ENCODE results near the gene WBP2. TPM values are rescaled to one million over a fixed set of nuclear protein-coding genes. Genes with fewer than 3 reads are reported as not detected.
A peak's percentile ranks its signal among the peaks of the same experiment; 100 is the strongest.

The WBP2 gene
- total and polyA plus RNA-seq, 2 of the 8 experiments (the other 6 are each of a cell fraction or from before 2014, with no cell fraction given): 48.2 to 71.2 TPM

GRCh38 chr17:75901727-75902126 lies 46.6 kb upstream of the WBP2 start:
- ChIA-PET CTCF (ENCODE audit: partially characterized antibody) (interaction anchor here (0.7 to 51.3 kb wide), 4 partner anchors 8 to 403 kb away, joined by 3 to 885 read pairs (median 4); partner anchors contain the start of genes CDK3 and TRIM47), POLR2A (ENCODE audit: partially characterized antibody) (interaction anchor here (0.9 to 7.4 kb wide), 4 partner anchors 9 to 26 kb away, joined by 4 to 40 read pairs (median 4); partner anchors contain the start of gene TRIM47)
- Histone ChIP-seq H2AK5ac (ENCODE audit: low read depth, low read length) (no peak overlapping the region), H4K8ac (ENCODE audit: extremely low read depth, insufficient read depth, low read length) (no peak overlapping the region; the same call in 1 of the 2 replicates), H3K23ac (ENCODE audit: insufficient read length) (no peak overlapping the region), H3K18ac (ENCODE audit: extremely low read depth, low read length) (no peak overlapping the region), H4K91ac (replicated peaks; ENCODE audit: insufficient read length, low read length) (no peak overlapping the region), H3K36me3 (ENCODE audit: control insufficient read depth in 2 of 4, insufficient read depth in 4 of 4, low read length in 3 of 4) (peaks cover 5 to 35% (median 23%) of the 10 kb centered on the region in 4 experiments; a peak in 7 of 8 replicates), H3K4me2 (ENCODE audit: insufficient read depth in 1 of 2, low read depth in 2 of 2, low read length in 2 of 2) (no peak overlapping the region), H4K5ac (ENCODE audit: insufficient read length, low read depth, low read length) (no peak overlapping the region), H3K56ac (replicated peaks; ENCODE audit: insufficient read length, low read depth, low read length) (no peak overlapping the region), H3K79me2 (ENCODE audit: control insufficient read depth in 1 of 2, insufficient read depth in 2 of 2, low read length in 2 of 2) (peaks cover 0 to 14% of the 10 kb centered on the region in 2 experiments; a peak in 2 of 4 replicates), H3K27me3 (replicated peaks in 1 of 4; ENCODE audit: control insufficient read depth in 3 of 4, extremely low read depth in 1 of 4, insufficient read depth in 3 of 4, low read length in 3 of 4) (no peaks in the 10 kb centered on the region), H2BK5ac (ENCODE audit: low read depth, low read length) (no peak overlapping the region), H3K9ac (replicated peaks in 1 of 4; ENCODE audit: extremely low read depth in 1 of 4, low read depth in 3 of 4, low read length in 3 of 4) (0 out of 7 replicates have a peak overlapping the region, but pooled peaks of 1 of the 4 experiments have one; percentile 17), H3K23me2 (ENCODE audit: low read depth, low read length) (peaks cover 5% of the 10 kb centered on the region; the same call in 1 of the 2 replicates), H2BK12ac (ENCODE audit: low read depth, low read length) (no peak overlapping the region), H2BK15ac (ENCODE audit: low read length) (no peak overlapping the region), H2AFZ (ENCODE audit: low read length) (no peak overlapping the region), H4K20me1 (replicated peaks in 1 of 2; ENCODE audit: control insufficient read depth in 1 of 2, insufficient read depth in 2 of 2, low read length in 2 of 2) (peaks cover 2 to 5% of the 10 kb centered on the region in 2 experiments), H3K14ac (ENCODE audit: insufficient read length) (no peak overlapping the region), H2BK120ac (replicated peaks; ENCODE audit: low read depth, low read length) (no peak overlapping the region), H2BK20ac (ENCODE audit: low read length) (no peak overlapping the region), H3K27ac (ENCODE audit: low read depth, low read length) (no peak overlapping the region), H3K4me1 (replicated peaks in 1 of 4; ENCODE audit: control insufficient read depth in 3 of 4, insufficient read depth in 4 of 4, low read length in 3 of 4) (peaks cover 0 to 7% (median 4%) of the 10 kb centered on the region in 4 experiments; a peak in 5 of 7 replicates), H3K9me3 (ENCODE audit: insufficient read depth in 2 of 2, low read depth in 1 of 2, low read length in 1 of 2) (no peaks in the 10 kb centered on the region), H3K4me3 (ENCODE audit: extremely low read depth in 1 of 4, insufficient read depth in 2 of 4, low read depth in 3 of 4, low read length in 4 of 4) (no peak overlapping the region), H3K4ac (replicated peaks; ENCODE audit: insufficient read length, low read depth, low read length) (no peak overlapping the region), H3K79me1 (ENCODE audit: low read depth, low read length) (no peaks in the 10 kb centered on the region; the same call in 1 of the 2 replicates)
- DNase-seq (ENCODE audit: low read depth in 1 of 2, low spot score in 2 of 2): no peak
- no peak for TF ChIP-seq CTBP2 (IDR thresholded peaks at IDR 0.05; ENCODE audit: borderline replicate concordance, insufficient read depth, insufficient read length, low read length)
- TF ChIP-seq JUND (IDR thresholded peaks at IDR 0.05; ENCODE audit: low read length): no peak
- no peak for TF ChIP-seq CTCF (IDR thresholded peaks at IDR 0.05; ENCODE audit: control extremely low read depth in 1 of 3, insufficient read depth in 1 of 3, low read depth in 1 of 3, low read length in 3 of 3)
- no peak for TF ChIP-seq SIX5 (IDR thresholded peaks at IDR 0.05; ENCODE audit: low read depth, low read length)
- TF ChIP-seq RXRA (IDR thresholded peaks at IDR 0.05; ENCODE audit: insufficient read depth, low read depth, low read length): no peak
- no peak for TF ChIP-seq CBX5 (IDR thresholded peaks at IDR 0.05; ENCODE audit: low read depth, low read length)
- no peak for TF ChIP-seq TCF12 (IDR thresholded peaks at IDR 0.05; ENCODE audit: low read depth, low read length)
- WGBS, 2 experiments (ENCODE audit: extremely low coverage in 1 of 2, insufficient coverage in 1 of 2, insufficient read length in 1 of 2, insufficient replicate concordance in 2 of 2, low coverage in 1 of 2, low lambda C conversion rate in 2 of 2, missing lambda C conversion rate in 1 of 2): 96% methylated on average over 18 of the region's 18 CpGs; no CpG with 5 or more reads in 1 of the 2 experiments
- FAIRE-seq: no peak
